Transverse colon (tissue), 4 donors: ENCODE data around the gene PPP1CA. TPM values are rescaled to one million over a fixed set of nuclear protein-coding genes. Genes with fewer than 3 reads are reported as not detected.

ENCODE experiments used
- DNase-seq: peaks from one replicate; pipeline ENCODE4 v3.0.0-alpha.2; 2019
- H3K27ac ChIP-seq, 4 donors: fragments of 200-600 bp; sonication (generic); 2 replicates each; pipeline ENCODE4 v1.5.1; 2016 to 2018; ENCODE audit warnings: inconsistent platforms in 4 of 4
- H3K27me3 ChIP-seq: fragments of 200-600 bp; sonication (generic); 2 replicates; pipeline ENCODE4 v1.5.1; 2017; ENCODE audit warnings: inconsistent platforms
- H3K36me3 ChIP-seq, 4 donors: fragments of 200-600 bp; sonication (generic); 2 replicates each; pipeline ENCODE4 v1.5.1; 2017 to 2019; ENCODE audit warnings: inconsistent platforms in 4 of 4
- H3K4me1 ChIP-seq, 4 donors: fragments of 200-600 bp; sonication (generic); 2 replicates each; pipeline ENCODE4 v1.5.1; 2017 to 2020; ENCODE audit warnings: inconsistent platforms in 4 of 4
- H3K4me3 ChIP-seq, 4 donors: fragments of 200-600 bp; sonication (generic); 1 replicate in 1 of 4; 2 replicates in 3 of 4; pipeline versions ENCODE4 v1.5.1 to v1.6.1; 2017 to 2019; ENCODE audit warnings: inconsistent platforms in 4 of 4
- H3K9me3 ChIP-seq, 2 donors: fragments of 200-600 bp; sonication (generic); 2 replicates each; pipeline ENCODE4 v1.5.1; 2017 to 2019; ENCODE audit warnings: inconsistent platforms in 2 of 2
- CTCF ChIP-seq, 5 experiments: fragments of 200-600 bp in 3 of 5; fragments of 450-650 bp in 2 of 5; sonication (generic) in 3 of 5; IDR thresholded peaks; 1 replicate in 2 of 5; 2 replicates in 3 of 5; pipeline ENCODE4 v1.5.1; 2016 to 2017; ENCODE audit warnings: antibody characterized with exemption in 5 of 5, inconsistent platforms in 3 of 5, mild to moderate bottlenecking in 2 of 5, moderate library complexity in 1 of 5
- EP300 ChIP-seq: sonication (generic); formaldehyde crosslinking; IDR thresholded peaks from one replicate; pipeline ENCODE4 v1.6.1; 2017; ENCODE audit warnings: antibody characterized with exemption, low read depth
- POLR2A ChIP-seq: fragments of 450-650 bp; IDR thresholded peaks from one replicate; pipeline ENCODE4 v1.6.1; 2016; ENCODE audit warnings: antibody characterized with exemption, mild to moderate bottlenecking, moderate library complexity
- POLR2AphosphoS5 ChIP-seq, 3 donors: sonication (generic); formaldehyde crosslinking; IDR thresholded peaks; one replicate each; pipeline ENCODE4 v1.6.1; 2016; ENCODE audit warnings: antibody characterized with exemption in 3 of 3
- WGBS, 2 donors: methylation state at CpG; one replicate each; pipeline ENCODE4 v1.1.5; 2018; ENCODE audit warnings: low coverage in 1 of 2; 5-methylcytosine and 5-hydroxymethylcytosine counted together
- in situ Hi-C, 4 donors: fragments of 200-750 bp; cut with MboI; loops; one replicate each; pipeline versions ENCODE4 v1.15.0 to v1.15.1; 2017; ENCODE audit warnings: low sequenced_read_pairs in 3 of 4, low pct_ligation_motif_present in 1 of 4, low pct_unique_long_range_greater_than_20kb in 1 of 4
- intact Hi-C: fragments of 100-400 bp; cut with DNase I; formaldehyde crosslinking; loops from one replicate; pipeline ENCODE4 v1.15.1; 2023; ENCODE audit warnings: low total_unique reads
- total RNA-seq, 4 donors: library from RNA; depleted of rRNA; stranded (reverse); fragments of >200 nt; gene quantifications; one replicate each; pipeline ENCODE4 v1.1.0, GENCODE V29; 2016

PPP1CA gene
- total RNA-seq, 4 donors from 2014 or later, result 83.0 to 251 (median 163) TPM

- intact Hi-C loops, result no loop called here
- Histone ChIP-seq H3K4me3 (peak within 1 kb of the TSS; percentile 58 to 94 (median 84)), H3K4me1 (peaks cover 19 to 51% (median 48%) of the 10 kb centered on the region in 4 donors), H3K9me3 (no peaks in the 10 kb centered on the region), H3K27me3 (no peaks in the 10 kb centered on the region), H3K36me3 (no peaks in the 10 kb centered on the region), H3K27ac (peak within 1 kb of the TSS; percentile 90 to 96 (median 95))
- in situ Hi-C loops, result no loop called here
- DNase-seq, result peak; percentile 77
- TF ChIP-seq POLR2AphosphoS5 (IDR thresholded peaks at IDR 0.05) (peak in 2 of 3 donors; percentile 19 to 44), CTCF (IDR thresholded peaks at IDR 0.05) (no peak)
- WGBS, 2 donors, result 1% methylated on average over 43 of the region's 76 CpGs; no CpG with 5 or more reads in 1 of the 2 donors
Measured at GRCh38 chr11:67372993-67373647, 28.5 kb downstream of the PPP1CA start, which contains the start of gene CLCF1. TSS of gene CLCF1 (minus strand) at chr11:67373598. CDS start at chr11:67373539, 59 bp downstream.

DNA sequence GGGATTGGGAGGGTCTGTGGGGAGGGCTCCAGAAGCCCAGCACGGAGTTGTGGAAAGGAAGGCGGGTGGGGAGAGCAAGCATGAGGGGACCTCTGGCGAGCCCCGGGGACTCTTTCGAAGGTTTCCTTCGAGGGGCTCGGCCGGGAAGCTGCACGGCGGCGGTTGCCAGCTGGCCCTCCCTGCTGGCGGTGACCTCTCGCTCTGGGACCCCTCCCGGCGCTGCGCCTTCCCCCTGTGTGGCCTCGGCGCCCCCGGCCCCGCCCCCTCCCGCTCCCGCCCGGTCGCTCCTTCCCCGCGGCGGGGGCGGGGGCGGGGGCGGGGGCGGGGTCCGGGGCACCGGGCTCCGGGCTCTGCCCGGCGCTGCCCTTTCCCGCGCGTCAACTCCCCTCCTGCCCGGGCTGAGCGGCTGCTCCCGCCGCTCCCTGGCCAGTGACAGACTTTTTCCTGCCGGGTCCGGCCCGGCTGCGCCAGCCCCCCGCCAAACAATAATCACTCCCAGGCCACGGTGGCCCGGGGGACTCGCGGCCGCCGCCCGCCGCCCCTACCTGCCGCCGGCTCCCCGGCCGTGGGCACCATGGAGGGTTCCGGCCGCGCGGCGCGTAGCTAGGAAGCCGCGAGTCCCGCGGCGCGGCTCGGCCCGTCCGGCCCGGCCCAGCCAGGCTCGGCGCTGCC, 29.2 kb downstream of the PPP1CA start:
- H3K27me3 ChIP-seq, result no peaks in the 10 kb centered on the region
- in situ Hi-C loops, result no loop called here
- no peak for DNase-seq
- peaks cover 19 to 58% (median 54%) of the 10 kb centered on the region in 4 donors for H3K4me1 ChIP-seq
- H3K9me3 ChIP-seq, result no peaks in the 10 kb centered on the region
- peak overlapping the region; percentile 58 to 94 (median 84) for H3K4me3 ChIP-seq
- intact Hi-C loops, result no loop called here
- WGBS, 2 donors, result 1% methylated on average over 40 of the region's 78 CpGs; no CpG with 5 or more reads in 1 of the 2 donors
- peak overlapping the region; percentile 90 to 96 (median 95) for H3K27ac ChIP-seq
- TF ChIP-seq POLR2AphosphoS5 (IDR thresholded peaks at IDR 0.05) (no peak), POLR2A (peak; percentile 33)
- H3K36me3 ChIP-seq, result no peaks in the 10 kb centered on the region

DNA sequence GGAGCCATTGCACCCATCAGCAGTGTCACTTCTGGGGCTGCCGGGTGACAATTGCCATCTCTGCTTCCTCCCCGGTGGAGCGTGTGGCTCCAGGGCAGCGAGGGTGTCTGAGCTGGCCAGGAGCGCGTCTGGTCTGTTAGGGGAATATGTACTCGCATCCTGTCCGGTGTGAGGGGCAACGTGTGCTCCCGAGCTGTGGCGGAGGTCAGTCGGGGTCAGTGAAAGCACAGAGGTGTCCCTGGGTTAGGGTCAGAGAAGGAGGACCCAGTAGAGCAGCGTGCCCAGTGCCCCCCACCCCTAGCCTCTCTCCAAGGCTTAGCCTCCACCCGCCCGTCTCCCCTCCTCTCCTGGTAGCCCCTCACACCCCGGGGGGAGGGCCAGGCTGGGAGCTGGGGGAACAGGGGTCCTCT, 29.7 kb downstream of the PPP1CA start:
- DNase-seq, result no peak
- no peaks in the 10 kb centered on the region for H3K36me3 ChIP-seq
- in situ Hi-C loops, result no loop called here
- H3K27ac ChIP-seq, result peak overlapping the region; percentile 90 to 96 (median 95)
- H3K27me3 ChIP-seq, result no peaks in the 10 kb centered on the region
- H3K4me1 ChIP-seq, result peaks cover 19 to 63% (median 59%) of the 10 kb centered on the region in 4 donors
- no peak for TF ChIP-seq POLR2A
- no peak for TF ChIP-seq CTCF (IDR thresholded peaks at IDR 0.05)
- no peak for TF ChIP-seq POLR2AphosphoS5 (IDR thresholded peaks at IDR 0.05)
- TF ChIP-seq EP300, result no peak
- intact Hi-C loops, result no loop called here
- 8 to 13% methylated on average over 8 to 13 of the region's 16 CpGs for WGBS, 2 donors
- H3K9me3 ChIP-seq, result no peaks in the 10 kb centered on the region
- H3K4me3 ChIP-seq, result peak overlapping the region in 3 of 4 donors; percentile 78 to 94 (median 90)

DNA sequence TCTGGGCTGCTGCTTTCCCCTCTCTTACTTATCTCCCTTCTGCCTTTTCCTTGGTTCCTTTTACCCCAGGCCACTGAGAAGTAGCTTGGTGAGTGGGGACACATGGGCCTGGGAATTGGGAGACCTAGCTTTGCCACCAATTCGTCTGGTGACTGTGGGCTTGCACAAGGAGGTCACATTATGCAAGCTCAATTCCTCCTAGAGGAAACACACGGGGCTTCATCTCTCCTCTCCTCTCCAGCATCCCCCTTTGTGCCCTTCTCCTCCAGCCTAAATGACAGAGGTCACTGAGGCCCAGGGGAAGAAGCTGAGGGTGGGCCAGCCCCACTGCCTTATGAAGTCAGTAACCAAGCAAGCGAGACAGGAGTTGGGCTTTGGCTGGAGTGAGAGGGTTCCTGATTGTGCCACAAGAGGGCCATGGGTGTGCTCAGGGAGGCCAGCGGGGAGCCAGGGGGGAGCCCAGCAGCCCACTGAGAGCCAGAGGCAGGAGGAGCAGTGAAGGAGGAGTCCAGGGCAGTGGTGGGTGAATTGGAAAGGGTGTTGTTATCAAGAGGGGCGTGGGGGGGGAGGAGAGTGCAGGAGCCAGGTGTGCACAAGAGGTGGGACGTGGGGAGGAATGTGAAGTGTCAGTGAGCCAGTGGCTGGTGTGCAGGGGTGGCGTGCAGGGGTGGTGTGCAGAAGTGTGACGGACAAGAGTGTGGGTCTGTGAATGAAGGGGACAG, 30.3 kb downstream of the PPP1CA start:
- 20 to 33% methylated on average over 4 to 8 of the region's 8 CpGs for WGBS, 2 donors
- H3K27me3 ChIP-seq, result no peaks in the 10 kb centered on the region
- H3K36me3 ChIP-seq, result no peaks in the 10 kb centered on the region
- peak overlapping the region in 2 of 4 donors; percentile 90 to 94 for H3K4me3 ChIP-seq
- peaks cover 19 to 69% (median 65%) of the 10 kb centered on the region in 4 donors for H3K4me1 ChIP-seq
- in situ Hi-C loops (no loop called here), intact Hi-C loops (no loop called here)
- TF ChIP-seq CTCF (IDR thresholded peaks at IDR 0.05) (peak; percentile 38 to 75 (median 53)), EP300 (no peak)
- no peak for DNase-seq
- H3K27ac ChIP-seq, result peak overlapping the region; percentile 90 to 96 (median 95)
- no peaks in the 10 kb centered on the region for H3K9me3 ChIP-seq
